GM12878 (cell line): Measurements from ENCODE around the gene AGAP1. TPM values are rescaled to one million over a fixed set of nuclear protein-coding genes. Genes with fewer than 3 reads are reported as not detected.

Source experiments
- ATAC-seq: fragments of 200-7000 bp; cut with Tn5 transposase; 3 replicates; pipeline ENCODE4 v1.9.1; 2020; ENCODE audit warnings: mild to moderate bottlenecking, moderate library complexity
- BruUV-seq: library from RNA; stranded (reverse); fragments of 400-500 nt; replicated peaks from 2 replicates; lab custom pipeline; 2021; lab: Mats Ljungman, UMichigan
- CTCF ChIA-PET: fragments of 300-600 bp; sonication (Branson Sonifier 250); formaldehyde crosslinking; extraction: SDS; loops from one replicate; lab custom pipeline; 2021; ENCODE audit warnings: inconsistent platforms; lab: Yijun Ruan, JAX
- POLR2A ChIA-PET: fragments of 350-600 bp; formaldehyde crosslinking; extraction: SDS; loops from one replicate; lab custom pipeline; 2021; ENCODE audit warnings: inconsistent platforms; lab: Charles Lee
- RAD21 ChIA-PET: fragments of 300-600 bp; sonication (Branson Sonifier 250); formaldehyde crosslinking; loops from one replicate; lab custom pipeline; 2023; ENCODE audit warnings: antibody characterized with exemption; ENCODE audit not compliant: unreplicated experiment; lab: Charles Lee
- SMC1A ChIA-PET: fragments of 300-600 bp; sonication (Branson Sonifier 250); formaldehyde crosslinking; loops from one replicate; lab custom pipeline; 2023; ENCODE audit not compliant: unreplicated experiment, uncharacterized antibody; lab: Charles Lee
- DNase-seq: peaks from one replicate; pipeline ENCODE4 v3.0.0-alpha.2; 2011; ENCODE audit warnings: low read depth, low spot score
- FAIRE-seq: peaks from 3 replicates; lab custom pipeline; 2011; peaks lifted over from hg19 to GRCh38; lab: Jason Lieb, UNC
- H2AFZ ChIP-seq: 2 replicates; pipeline ENCODE4 v1.6.0; 2011; ENCODE audit warnings: low read depth, low read length, control low read depth; ENCODE audit not compliant: control insufficient read depth
- H3K27ac ChIP-seq: 2 replicates; pipeline ENCODE4 v1.5.1; 2011; ENCODE audit warnings: control low read depth; ENCODE audit not compliant: control insufficient read depth, insufficient read depth
- H3K27me3 ChIP-seq, 2 experiments: replicated peaks in 1 of 2; 2 replicates each; pipeline versions ENCODE4 v1.6.0 to v1.6.1; 2011; ENCODE audit warnings: low read length in 1 of 2; ENCODE audit not compliant: control insufficient read depth in 2 of 2, insufficient read depth in 2 of 2
- H3K36me3 ChIP-seq, 2 experiments: 2 replicates each; pipeline ENCODE4 v1.5.1; 2011; ENCODE audit warnings: low read length in 1 of 2; ENCODE audit not compliant: control insufficient read depth in 2 of 2, insufficient read depth in 2 of 2
- H3K4me1 ChIP-seq: 2 replicates; pipeline ENCODE4 v1.6.1; 2011; ENCODE audit warnings: mild to moderate bottlenecking, low read length, moderate library complexity, mixed read lengths; ENCODE audit not compliant: control insufficient read depth, insufficient read depth
- H3K4me2 ChIP-seq: 2 replicates; pipeline ENCODE4 v1.6.0; 2011; ENCODE audit warnings: control low read depth; ENCODE audit not compliant: control insufficient read depth, insufficient read depth
- H3K4me3 ChIP-seq: fragments of 200-600 bp; sonication (generic); 2 replicates; pipeline ENCODE4 v1.5.1; 2016
- H3K79me2 ChIP-seq: 2 replicates; pipeline ENCODE4 v1.6.0; 2011; ENCODE audit warnings: low read length; ENCODE audit not compliant: control insufficient read depth, insufficient read depth
- H3K9ac ChIP-seq: 2 replicates; pipeline ENCODE4 v1.8.0; 2011; ENCODE audit warnings: low read length, control low read depth, mixed read lengths; ENCODE audit not compliant: control insufficient read depth, insufficient read depth
- H3K9me3 ChIP-seq: replicated peaks from 3 replicates; pipeline ENCODE4 v1.5.1; 2011; ENCODE audit warnings: mild to moderate bottlenecking, low read length; ENCODE audit not compliant: control insufficient read depth, insufficient read depth
- H4K20me1 ChIP-seq: 2 replicates; pipeline ENCODE4 v1.6.0; 2011; ENCODE audit not compliant: control insufficient read depth, insufficient read depth
- KDM1A ChIP-seq: fragments of 200-600 bp; sonication (generic); IDR thresholded peaks from 2 replicates; pipeline ENCODE4 v1.6.1; 2016; ENCODE audit warnings: borderline replicate concordance
- MEF2A ChIP-seq: IDR thresholded peaks from 2 replicates; pipeline ENCODE4 v1.6.1; 2011; ENCODE audit warnings: low read depth, mild to moderate bottlenecking, low read length, moderate library complexity; ENCODE audit not compliant: insufficient read depth
- PML ChIP-seq: IDR thresholded peaks from 2 replicates; pipeline ENCODE4 v1.6.1; 2012; ENCODE audit warnings: low read length, inconsistent platforms
- RELB ChIP-seq: fragments of 450-650 bp; IDR thresholded peaks from 2 replicates; pipeline ENCODE4 v1.6.1; 2017; ENCODE audit warnings: low read depth, mild to moderate bottlenecking, moderate library complexity
- SREBF2 ChIP-seq: IDR thresholded peaks from 2 replicates; pipeline ENCODE4 v1.6.1; 2012; ENCODE audit warnings: mild to moderate bottlenecking, low read length
- ZNF207 ChIP-seq: fragments of 450-650 bp; IDR thresholded peaks from 2 replicates; pipeline ENCODE4 v1.6.1; 2014; ENCODE audit warnings: antibody characterized with exemption, mild to moderate bottlenecking, borderline replicate concordance
- ZNF384 ChIP-seq: IDR thresholded peaks from 2 replicates; pipeline ENCODE4 v1.6.1; 2012; ENCODE audit warnings: low read depth, mild to moderate bottlenecking, low read length, improper control_type of control experiment, borderline replicate concordance
- WGBS: methylation state at CpG from one replicate; pipeline ENCODE4 v1.1.6; 2016; ENCODE audit warnings: low lambda C conversion rate; ENCODE audit not compliant: insufficient replicate concordance, insufficient coverage; ENCODE audit errors: missing lambda C conversion rate; 5-methylcytosine and 5-hydroxymethylcytosine counted together
- in situ Hi-C: fragments of 300-500 bp; cut with MboI; formaldehyde crosslinking; loops from 9 replicates; pipeline ENCODE4 v1.14.3; 2018; ENCODE audit warnings: mixed read lengths
- intact Hi-C: fragments of 100-400 bp; cut with micrococcal nuclease; formaldehyde crosslinking; loops from one replicate; pipeline ENCODE4 v1.14.2; 2022; ENCODE audit not compliant: unreplicated experiment
- polyA plus RNA-seq, 11 experiments: library from polyadenylated mRNA; depleted of rRNA in 4 of 11; unstranded in 6 of 11; stranded (reverse) in 5 of 11; fragments of >200 nt; fragmentation: Nextera tagmentation in 4 of 11; fragmentation: Illumina TruSeq in 1 of 11; extraction: Ambion mirVana in 4 of 11; extraction: Trizol in 1 of 11; gene quantifications; 1 replicate in 1 of 11; 2 replicates in 10 of 11; pipeline versions ENCODE4 v1.2.1 to v1.2.3, GENCODE V29; 2011 to 2016; ENCODE audit warnings: inconsistent platforms in 2 of 11, missing spikeins in 2 of 11, low read depth in 1 of 11
- total RNA-seq, 4 experiments: library from RNA; depleted of rRNA in 3 of 4; stranded (reverse); fragments of >200 nt in 3 of 4; fragmentation: Illumina TruSeq in 1 of 4; extraction: Trizol in 1 of 4; gene quantifications; 2 replicates each; pipeline versions ENCODE4 v1.2.1 to v1.2.3, GENCODE V29; 2013 to 2021
- TF ChIP-seq, protein P1 (sequence below): fragments of 450-650 bp; IDR thresholded peaks from 2 replicates; pipeline ENCODE4 v1.6.1; 2017; ENCODE audit warnings: borderline replicate concordance
- TF ChIP-seq, protein P2 (sequence below): fragments of 450-650 bp; conservative IDR thresholded peaks from 2 replicates; pipeline ENCODE4 v1.6.1; 2017; ENCODE audit warnings: mild to moderate bottlenecking, moderate library complexity

The AGAP1 gene
- total and polyA plus RNA-seq, 10 of the 15 experiments (the other 5 are each of a cell fraction or from before 2014, with no cell fraction given), result 0.05 to 0.15 (median 0.06) TPM; not detected in 7

GRCh38 chr2:235523021-235523420 is 29.2 kb downstream of the AGAP1 start:
- Histone ChIP-seq H3K9ac (no peak overlapping the region), H2AFZ (no peak overlapping the region), H3K4me2 (no peak overlapping the region), H3K27me3 (no peaks in the 10 kb centered on the region), H3K4me3 (no peak overlapping the region), H3K79me2 (no peaks in the 10 kb centered on the region), H3K36me3 (no peaks in the 10 kb centered on the region), H4K20me1 (no peaks in the 10 kb centered on the region), H3K9me3 (no peaks in the 10 kb centered on the region), H3K4me1 (no peaks in the 10 kb centered on the region), H3K27ac (no peak overlapping the region)
- ChIA-PET CTCF (no interaction called here), SMC1A (no interaction called here), RAD21 (no interaction called here), POLR2A (no interaction called here)
- intact Hi-C loops, result no loop called here
- WGBS, result 17% methylated on average over 5 of the region's 5 CpGs
- ATAC-seq, result no peak
- TF ChIP-seq, protein P1, sequence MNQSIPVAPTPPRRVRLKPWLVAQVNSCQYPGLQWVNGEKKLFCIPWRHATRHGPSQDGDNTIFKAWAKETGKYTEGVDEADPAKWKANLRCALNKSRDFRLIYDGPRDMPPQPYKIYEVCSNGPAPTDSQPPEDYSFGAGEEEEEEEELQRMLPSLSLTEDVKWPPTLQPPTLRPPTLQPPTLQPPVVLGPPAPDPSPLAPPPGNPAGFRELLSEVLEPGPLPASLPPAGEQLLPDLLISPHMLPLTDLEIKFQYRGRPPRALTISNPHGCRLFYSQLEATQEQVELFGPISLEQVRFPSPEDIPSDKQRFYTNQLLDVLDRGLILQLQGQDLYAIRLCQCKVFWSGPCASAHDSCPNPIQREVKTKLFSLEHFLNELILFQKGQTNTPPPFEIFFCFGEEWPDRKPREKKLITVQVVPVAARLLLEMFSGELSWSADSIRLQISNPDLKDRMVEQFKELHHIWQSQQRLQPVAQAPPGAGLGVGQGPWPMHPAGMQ, result no peak
- FAIRE-seq, result no peak
- in situ Hi-C loops, result no loop called here
- no TSS peak for BruUV-seq
- no peak for DNase-seq

DNA sequence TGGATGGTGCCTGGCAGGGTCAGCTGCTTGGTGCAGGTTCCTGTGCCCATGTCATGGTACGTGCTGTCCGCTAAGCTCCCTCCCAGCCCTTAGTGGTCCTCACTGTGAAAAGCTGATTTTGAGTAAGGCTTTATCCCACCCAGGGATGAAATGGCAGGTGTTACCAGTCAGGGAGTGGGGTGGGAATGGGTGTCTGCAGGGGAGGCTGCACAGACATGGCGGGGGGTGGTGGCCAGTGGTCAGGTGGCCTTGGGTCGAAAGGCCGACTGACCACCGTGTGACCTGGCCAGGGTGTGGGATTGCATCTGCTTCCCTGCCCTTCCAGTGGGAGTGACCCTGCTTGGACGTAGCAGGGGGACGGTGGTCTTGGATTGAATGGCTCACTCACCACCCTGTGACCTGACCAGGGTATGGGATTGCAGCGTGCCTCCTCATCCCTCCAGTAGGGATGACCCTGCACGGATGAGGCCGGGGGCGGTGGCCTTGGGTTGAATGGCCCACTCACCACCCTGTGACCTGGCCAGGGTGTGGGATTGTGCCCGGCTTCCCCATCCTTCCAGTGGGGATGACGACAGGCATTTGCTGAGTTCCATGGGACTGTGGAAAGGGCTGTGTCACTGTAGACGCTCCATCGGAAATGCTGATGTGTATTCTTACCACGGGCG is 29.8 kb downstream of the AGAP1 start:
- POLR2A ChIA-PET, result no interaction called here
- no peak overlapping the region for H3K9ac ChIP-seq
- no peak for DNase-seq
- RAD21 ChIA-PET, result no interaction called here
- no peak overlapping the region for H2AFZ ChIP-seq
- WGBS, result 27% methylated on average over 18 of the region's 18 CpGs
- H3K4me3 ChIP-seq, result no peak overlapping the region
- no peak overlapping the region for H3K27ac ChIP-seq
- intact Hi-C loops (no loop called here), in situ Hi-C loops (no loop called here)
- SMC1A ChIA-PET, result no interaction called here
- H3K27me3 ChIP-seq, result no peaks in the 10 kb centered on the region
- no peaks in the 10 kb centered on the region for H3K36me3 ChIP-seq
- no peak overlapping the region for H3K4me2 ChIP-seq
- no peak for ATAC-seq
- no peak for FAIRE-seq
- BruUV-seq, result no TSS peak
- no peaks in the 10 kb centered on the region for H4K20me1 ChIP-seq
- no peaks in the 10 kb centered on the region for H3K9me3 ChIP-seq
- no peaks in the 10 kb centered on the region for H3K79me2 ChIP-seq
- H3K4me1 ChIP-seq, result no peaks in the 10 kb centered on the region
- CTCF ChIA-PET, result no interaction called here
- TF ChIP-seq RELB (no peak), PML (no peak), SREBF2 (no peak), ZNF207 (no peak), KDM1A (no peak), ZNF384 (no peak), MEF2A (no peak)
- TF ChIP-seq, protein P2, sequence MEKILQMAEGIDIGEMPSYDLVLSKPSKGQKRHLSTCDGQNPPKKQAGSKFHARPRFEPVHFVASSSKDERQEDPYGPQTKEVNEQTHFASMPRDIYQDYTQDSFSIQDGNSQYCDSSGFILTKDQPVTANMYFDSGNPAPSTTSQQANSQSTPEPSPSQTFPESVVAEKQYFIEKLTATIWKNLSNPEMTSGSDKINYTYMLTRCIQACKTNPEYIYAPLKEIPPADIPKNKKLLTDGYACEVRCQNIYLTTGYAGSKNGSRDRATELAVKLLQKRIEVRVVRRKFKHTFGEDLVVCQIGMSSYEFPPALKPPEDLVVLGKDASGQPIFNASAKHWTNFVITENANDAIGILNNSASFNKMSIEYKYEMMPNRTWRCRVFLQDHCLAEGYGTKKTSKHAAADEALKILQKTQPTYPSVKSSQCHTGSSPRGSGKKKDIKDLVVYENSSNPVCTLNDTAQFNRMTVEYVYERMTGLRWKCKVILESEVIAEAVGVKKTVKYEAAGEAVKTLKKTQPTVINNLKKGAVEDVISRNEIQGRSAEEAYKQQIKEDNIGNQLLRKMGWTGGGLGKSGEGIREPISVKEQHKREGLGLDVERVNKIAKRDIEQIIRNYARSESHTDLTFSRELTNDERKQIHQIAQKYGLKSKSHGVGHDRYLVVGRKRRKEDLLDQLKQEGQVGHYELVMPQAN, result no peak
